Neural cell (in vitro differentiated cells): ENCODE results near the gene CAVIN3. TPM values are rescaled to one million over a fixed set of nuclear protein-coding genes. Genes with fewer than 3 reads are reported as not detected.

Experiments used
- H2AFZ ChIP-seq: fragments of 200-600, 300-800 bp; sonication (generic), shearing (Covaris generic); 2 replicates; pipeline ENCODE4 v1.6.0; 2014; ENCODE audit warnings: low read depth, mild to moderate bottlenecking, antibody characterized with exemption, low read length, moderate library complexity
- H3F3A ChIP-seq: fragments of 200-600 bp; shearing (Covaris generic); 2 replicates; pipeline ENCODE4 v1.6.1; 2016; ENCODE audit warnings: mild to moderate bottlenecking, moderate library complexity, mixed read lengths, antibody characterized with exemption, low read length; ENCODE audit not compliant: insufficient read depth, poor library complexity, severe bottlenecking
- H3K27ac ChIP-seq: fragments of 200-600, 300-800 bp; sonication (generic), shearing (Covaris generic); 2 replicates; pipeline ENCODE4 v1.5.1; 2014; ENCODE audit warnings: mild to moderate bottlenecking, low read length, moderate library complexity
- H3K27me3 ChIP-seq: fragments of 300-800, 200-600 bp; sonication (generic), shearing (Covaris generic); 2 replicates; pipeline ENCODE4 v1.6.0; 2014; ENCODE audit warnings: mild to moderate bottlenecking, low read depth, low read length, moderate library complexity; ENCODE audit not compliant: insufficient read depth
- H3K36me3 ChIP-seq: fragments of 300-800, 200-600 bp; sonication (generic), shearing (Covaris generic); 2 replicates; pipeline ENCODE4 v1.5.1; 2014; ENCODE audit warnings: mild to moderate bottlenecking, antibody characterized with exemption, low read length, moderate library complexity; ENCODE audit not compliant: insufficient read depth
- H3K4me2 ChIP-seq: fragments of 300-800, 200-600 bp; sonication (generic), shearing (Covaris generic); 2 replicates; pipeline ENCODE4 v1.6.0; 2014; ENCODE audit warnings: mild to moderate bottlenecking, low read length
- H3K4me3 ChIP-seq: fragments of 300-800, 200-600 bp; sonication (generic), shearing (Covaris generic); 2 replicates; pipeline ENCODE4 v1.5.1; 2014; ENCODE audit warnings: mild to moderate bottlenecking, low read length, moderate library complexity
- H3K79me2 ChIP-seq: fragments of 200-600 bp; shearing (Covaris generic); replicated peaks from 2 replicates; pipeline ENCODE4 v1.6.0; 2014; ENCODE audit warnings: mild to moderate bottlenecking, low read length, moderate library complexity; ENCODE audit not compliant: insufficient read depth
- H3K9ac ChIP-seq: fragments of 300-800, 200-600 bp; sonication (generic), shearing (Covaris generic); 2 replicates; pipeline ENCODE4 v1.6.1; 2016; ENCODE audit warnings: mild to moderate bottlenecking, low read length, mixed read lengths
- H3K9me2 ChIP-seq: fragments of 200-600 bp; shearing (Covaris generic); 2 replicates; pipeline ENCODE4 v1.6.1; 2016; ENCODE audit warnings: mild to moderate bottlenecking, low read length, mixed read lengths; ENCODE audit not compliant: insufficient read depth
- H3K9me3 ChIP-seq: fragments of 200-600, 300-800 bp; sonication (generic), shearing (Covaris generic); 2 replicates; pipeline ENCODE4 v1.6.1; 2016; ENCODE audit warnings: mild to moderate bottlenecking, mixed run types, low read length, moderate library complexity, mixed read lengths
- H4K20me1 ChIP-seq: fragments of 200-600 bp; shearing (Covaris generic); 2 replicates; pipeline ENCODE4 v1.6.1; 2016; ENCODE audit warnings: mild to moderate bottlenecking, mixed run types; ENCODE audit not compliant: insufficient read depth
- EP300 ChIP-seq: fragments of 450-650 bp; conservative IDR thresholded peaks from 2 replicates; pipeline ENCODE4 v1.6.1; 2014; ENCODE audit warnings: antibody characterized with exemption, mild to moderate bottlenecking, moderate library complexity; ENCODE audit not compliant: poor library complexity, severe bottlenecking
- EZH2 ChIP-seq: fragments of 200-600, 300-800 bp; shearing (Covaris generic), sonication (generic); IDR thresholded peaks from 2 replicates; pipeline ENCODE4 v1.6.1; 2014; ENCODE audit warnings: antibody characterized with exemption, low read length, borderline replicate concordance, mild to moderate bottlenecking; ENCODE audit not compliant: insufficient read depth, poor library complexity, severe bottlenecking
- MXI1 ChIP-seq: fragments of 450-650 bp; conservative IDR thresholded peaks from 2 replicates; pipeline ENCODE4 v1.6.1; 2014; ENCODE audit warnings: antibody characterized with exemption, mild to moderate bottlenecking; ENCODE audit not compliant: poor library complexity, severe bottlenecking
- POLR2AphosphoS5 ChIP-seq: IDR thresholded peaks from 2 replicates; pipeline ENCODE4 v1.6.1; 2012
- RAD21 ChIP-seq: fragments of 450-650 bp; conservative IDR thresholded peaks from 2 replicates; pipeline ENCODE4 v1.6.1; 2014; ENCODE audit warnings: antibody characterized with exemption, mild to moderate bottlenecking, moderate library complexity
- SMC3 ChIP-seq: fragments of 450-650 bp; conservative IDR thresholded peaks from 2 replicates; pipeline ENCODE4 v1.6.1; 2014; ENCODE audit warnings: antibody characterized with exemption, mild to moderate bottlenecking, moderate library complexity; ENCODE audit not compliant: poor library complexity
- TAF1 ChIP-seq: IDR thresholded peaks from 2 replicates; pipeline ENCODE4 v1.6.1; 2012; ENCODE audit warnings: low read depth
- polyA plus RNA-seq: library from polyadenylated mRNA; depleted of rRNA; stranded (reverse); fragments of >200 nt; gene quantifications from 2 replicates; pipeline ENCODE4 v1.2.3, GENCODE V29; 2014
- TF ChIP-seq, protein P1 (sequence below): fragments of 450-650 bp; IDR thresholded peaks from 2 replicates; pipeline ENCODE4 v1.5.1; 2014; ENCODE audit warnings: antibody characterized with exemption, mild to moderate bottlenecking, moderate library complexity; ENCODE audit not compliant: poor library complexity, severe bottlenecking
- TF ChIP-seq, protein P2 (sequence below): IDR thresholded peaks from 2 replicates; pipeline ENCODE4 v1.6.1; 2012; ENCODE audit warnings: borderline replicate concordance

Gene CAVIN3
- polyA plus RNA-seq, 1 donor from 2014 or later, result not detected

DNA sequence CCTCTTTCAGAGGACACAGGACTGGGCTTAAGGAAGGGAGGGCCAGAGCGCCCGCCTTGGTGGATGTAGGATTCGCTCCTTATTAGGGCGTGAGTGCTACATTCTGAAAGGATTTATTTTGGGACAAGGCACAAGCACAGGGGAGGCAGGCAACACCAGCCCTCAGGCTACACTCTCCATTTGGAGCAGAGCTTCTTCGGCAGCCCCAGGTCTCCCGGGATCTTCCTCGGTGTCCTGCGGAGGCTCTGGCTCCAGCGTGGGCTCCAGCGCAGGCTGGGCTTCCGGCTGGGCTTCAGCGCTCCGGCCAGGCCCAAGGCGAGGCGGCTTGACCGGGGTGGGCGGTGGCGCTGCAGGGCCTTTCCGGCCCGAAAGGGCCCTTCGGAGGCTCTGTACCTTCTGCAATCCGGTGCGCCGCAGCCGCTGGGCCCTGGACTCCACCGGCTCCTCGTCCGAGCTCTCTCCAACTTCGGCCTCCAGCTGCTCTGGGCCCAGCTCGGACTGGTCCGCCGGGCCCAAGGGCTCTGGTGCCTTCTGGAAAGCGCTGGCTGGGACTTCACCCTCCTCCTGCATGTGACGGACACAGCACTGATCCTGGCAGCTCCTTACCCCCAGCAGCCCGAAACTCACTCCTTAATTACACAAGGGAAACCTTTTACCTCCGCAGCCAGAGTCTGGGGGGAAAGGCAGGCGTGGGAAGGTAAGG is 1.1 kb downstream of the CAVIN3 start:
- Histone ChIP-seq H3K27me3 (peaks cover 27% of the 10 kb centered on the region), H3K27ac (no peak overlapping the region), H3K4me2 (no peak overlapping the region), H3K9ac (no peak overlapping the region), H3K4me3 (no peak overlapping the region), H3K9me3 (no peaks in the 10 kb centered on the region), H3K36me3 (no peaks in the 10 kb centered on the region), H3F3A (no peaks in the 10 kb centered on the region), H2AFZ (no peak overlapping the region), H3K79me2 (no peaks in the 10 kb centered on the region), H3K9me2 (no peaks in the 10 kb centered on the region), H4K20me1 (no peaks in the 10 kb centered on the region)
- TF ChIP-seq POLR2AphosphoS5 (no peak), RAD21 (no peak), MXI1 (no peak)

DNA sequence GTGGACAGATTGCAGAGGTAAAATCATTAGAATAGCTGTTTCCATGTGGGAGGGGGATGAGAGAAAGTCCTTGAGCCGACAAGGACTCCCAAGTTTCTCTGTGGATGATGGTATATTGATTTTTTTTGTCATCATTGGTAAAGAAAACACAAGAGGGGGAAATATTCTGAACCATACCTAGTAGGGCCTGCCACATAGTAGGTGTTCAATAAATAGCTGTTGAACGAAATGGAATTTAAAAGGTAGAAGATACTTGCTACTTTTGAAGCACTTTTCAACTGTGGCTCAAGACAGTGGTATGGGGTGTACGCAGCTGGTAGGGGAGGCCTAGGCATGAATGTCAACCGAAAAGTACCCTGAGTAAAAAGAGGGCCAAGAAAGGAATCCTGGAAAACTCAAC is 2.1 kb downstream of the CAVIN3 start:
- H3K27ac ChIP-seq, result no peak overlapping the region
- no peak overlapping the region for H3K4me2 ChIP-seq

More for the DNA sequence above, 2.1 kb downstream of the CAVIN3 start:
- H3K4me3 ChIP-seq, result no peak overlapping the region
- H3K9me2 ChIP-seq, result no peaks in the 10 kb centered on the region
- H3K9ac ChIP-seq, result no peak overlapping the region
- H3K79me2 ChIP-seq, result no peaks in the 10 kb centered on the region
- H3K9me3 ChIP-seq, result no peaks in the 10 kb centered on the region
- H4K20me1 ChIP-seq, result no peaks in the 10 kb centered on the region
- peaks cover 27% of the 10 kb centered on the region for H3K27me3 ChIP-seq
- H3F3A ChIP-seq, result no peaks in the 10 kb centered on the region
- H3K36me3 ChIP-seq, result no peaks in the 10 kb centered on the region
- TF ChIP-seq, protein P1, sequence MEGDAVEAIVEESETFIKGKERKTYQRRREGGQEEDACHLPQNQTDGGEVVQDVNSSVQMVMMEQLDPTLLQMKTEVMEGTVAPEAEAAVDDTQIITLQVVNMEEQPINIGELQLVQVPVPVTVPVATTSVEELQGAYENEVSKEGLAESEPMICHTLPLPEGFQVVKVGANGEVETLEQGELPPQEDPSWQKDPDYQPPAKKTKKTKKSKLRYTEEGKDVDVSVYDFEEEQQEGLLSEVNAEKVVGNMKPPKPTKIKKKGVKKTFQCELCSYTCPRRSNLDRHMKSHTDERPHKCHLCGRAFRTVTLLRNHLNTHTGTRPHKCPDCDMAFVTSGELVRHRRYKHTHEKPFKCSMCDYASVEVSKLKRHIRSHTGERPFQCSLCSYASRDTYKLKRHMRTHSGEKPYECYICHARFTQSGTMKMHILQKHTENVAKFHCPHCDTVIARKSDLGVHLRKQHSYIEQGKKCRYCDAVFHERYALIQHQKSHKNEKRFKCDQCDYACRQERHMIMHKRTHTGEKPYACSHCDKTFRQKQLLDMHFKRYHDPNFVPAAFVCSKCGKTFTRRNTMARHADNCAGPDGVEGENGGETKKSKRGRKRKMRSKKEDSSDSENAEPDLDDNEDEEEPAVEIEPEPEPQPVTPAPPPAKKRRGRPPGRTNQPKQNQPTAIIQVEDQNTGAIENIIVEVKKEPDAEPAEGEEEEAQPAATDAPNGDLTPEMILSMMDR, result no peak
- TF ChIP-seq EP300, result no peak
- TF ChIP-seq, protein P2, sequence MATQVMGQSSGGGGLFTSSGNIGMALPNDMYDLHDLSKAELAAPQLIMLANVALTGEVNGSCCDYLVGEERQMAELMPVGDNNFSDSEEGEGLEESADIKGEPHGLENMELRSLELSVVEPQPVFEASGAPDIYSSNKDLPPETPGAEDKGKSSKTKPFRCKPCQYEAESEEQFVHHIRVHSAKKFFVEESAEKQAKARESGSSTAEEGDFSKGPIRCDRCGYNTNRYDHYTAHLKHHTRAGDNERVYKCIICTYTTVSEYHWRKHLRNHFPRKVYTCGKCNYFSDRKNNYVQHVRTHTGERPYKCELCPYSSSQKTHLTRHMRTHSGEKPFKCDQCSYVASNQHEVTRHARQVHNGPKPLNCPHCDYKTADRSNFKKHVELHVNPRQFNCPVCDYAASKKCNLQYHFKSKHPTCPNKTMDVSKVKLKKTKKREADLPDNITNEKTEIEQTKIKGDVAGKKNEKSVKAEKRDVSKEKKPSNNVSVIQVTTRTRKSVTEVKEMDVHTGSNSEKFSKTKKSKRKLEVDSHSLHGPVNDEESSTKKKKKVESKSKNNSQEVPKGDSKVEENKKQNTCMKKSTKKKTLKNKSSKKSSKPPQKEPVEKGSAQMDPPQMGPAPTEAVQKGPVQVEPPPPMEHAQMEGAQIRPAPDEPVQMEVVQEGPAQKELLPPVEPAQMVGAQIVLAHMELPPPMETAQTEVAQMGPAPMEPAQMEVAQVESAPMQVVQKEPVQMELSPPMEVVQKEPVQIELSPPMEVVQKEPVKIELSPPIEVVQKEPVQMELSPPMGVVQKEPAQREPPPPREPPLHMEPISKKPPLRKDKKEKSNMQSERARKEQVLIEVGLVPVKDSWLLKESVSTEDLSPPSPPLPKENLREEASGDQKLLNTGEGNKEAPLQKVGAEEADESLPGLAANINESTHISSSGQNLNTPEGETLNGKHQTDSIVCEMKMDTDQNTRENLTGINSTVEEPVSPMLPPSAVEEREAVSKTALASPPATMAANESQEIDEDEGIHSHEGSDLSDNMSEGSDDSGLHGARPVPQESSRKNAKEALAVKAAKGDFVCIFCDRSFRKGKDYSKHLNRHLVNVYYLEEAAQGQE, result no peak
- TF ChIP-seq MXI1, result no peak
- TF ChIP-seq SMC3, result no peak
- no peak for TF ChIP-seq POLR2AphosphoS5
- TF ChIP-seq TAF1, result no peak
- TF ChIP-seq EZH2, result no peak
- TF ChIP-seq RAD21, result no peak
- H2AFZ ChIP-seq, result no peak overlapping the region
